ENCODE results near the gene ATG5. TPM values are rescaled to one million over a fixed set of nuclear protein-coding genes. Genes with fewer than 3 reads are reported as not detected.

ATG5 gene
- total RNA-seq, 2 donors from 2014 or later = 21.1 to 26.5 TPM

DNA sequence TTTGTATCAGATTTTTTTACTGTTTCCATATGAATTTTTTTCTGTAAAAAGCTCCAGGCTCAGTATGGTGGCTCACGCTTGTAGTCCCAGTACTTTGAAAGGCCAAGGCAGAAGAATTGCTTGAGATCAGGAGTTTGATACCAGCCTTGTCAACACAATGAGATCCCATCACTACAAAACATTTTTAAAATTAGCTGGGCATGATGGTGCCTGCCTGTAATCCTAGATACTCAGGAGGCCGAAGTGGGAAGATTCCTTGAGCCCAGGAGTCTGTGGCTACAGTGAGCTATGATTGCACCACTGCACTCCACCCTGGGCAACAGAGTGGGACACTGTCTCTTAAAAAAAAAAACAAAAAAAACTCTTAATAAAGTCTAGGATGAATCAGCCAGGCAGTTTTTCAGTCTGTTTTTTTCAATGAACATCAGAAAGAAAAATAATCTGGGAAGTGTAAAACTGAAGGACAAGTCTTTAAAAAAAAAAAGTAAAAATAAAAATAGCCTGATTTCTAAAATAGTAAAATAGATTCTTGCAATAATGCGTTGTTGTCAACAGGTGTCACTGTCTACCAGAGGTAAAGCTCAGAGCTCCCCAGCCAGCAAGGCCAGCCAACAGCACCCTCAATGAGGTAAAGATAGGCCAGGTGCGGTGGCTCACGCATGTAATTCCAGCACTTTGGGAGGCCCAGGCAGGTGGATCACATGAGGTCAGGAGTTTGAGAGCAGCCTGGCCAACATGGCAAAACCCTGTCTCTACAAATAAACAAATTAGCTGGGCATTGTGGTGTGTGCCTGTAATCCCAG lies 9.3 kb upstream of the ATG5 start:
- Histone ChIP-seq H3K36me3 (replicated peaks in 1 of 2; ENCODE audit: insufficient read depth in 1 of 2, low read depth in 2 of 2) (no peaks in the 10 kb centered on the region), H3K27me3 (no peaks in the 10 kb centered on the region), H3K27ac (no peak overlapping the region), H3K9me3 (no peaks in the 10 kb centered on the region), H3K4me1 (peaks cover 4% of the 10 kb centered on the region), H3K4me3 (no peak overlapping the region)
- 12 to 14% methylated on average over 5 of the region's 5 CpGs for WGBS, 2 donors
- intact Hi-C loops (cut with DNase I) = no loop called here
- TF ChIP-seq POLR2A (IDR thresholded peaks at IDR 0.05) = no peak
- TF ChIP-seq, protein P1, sequence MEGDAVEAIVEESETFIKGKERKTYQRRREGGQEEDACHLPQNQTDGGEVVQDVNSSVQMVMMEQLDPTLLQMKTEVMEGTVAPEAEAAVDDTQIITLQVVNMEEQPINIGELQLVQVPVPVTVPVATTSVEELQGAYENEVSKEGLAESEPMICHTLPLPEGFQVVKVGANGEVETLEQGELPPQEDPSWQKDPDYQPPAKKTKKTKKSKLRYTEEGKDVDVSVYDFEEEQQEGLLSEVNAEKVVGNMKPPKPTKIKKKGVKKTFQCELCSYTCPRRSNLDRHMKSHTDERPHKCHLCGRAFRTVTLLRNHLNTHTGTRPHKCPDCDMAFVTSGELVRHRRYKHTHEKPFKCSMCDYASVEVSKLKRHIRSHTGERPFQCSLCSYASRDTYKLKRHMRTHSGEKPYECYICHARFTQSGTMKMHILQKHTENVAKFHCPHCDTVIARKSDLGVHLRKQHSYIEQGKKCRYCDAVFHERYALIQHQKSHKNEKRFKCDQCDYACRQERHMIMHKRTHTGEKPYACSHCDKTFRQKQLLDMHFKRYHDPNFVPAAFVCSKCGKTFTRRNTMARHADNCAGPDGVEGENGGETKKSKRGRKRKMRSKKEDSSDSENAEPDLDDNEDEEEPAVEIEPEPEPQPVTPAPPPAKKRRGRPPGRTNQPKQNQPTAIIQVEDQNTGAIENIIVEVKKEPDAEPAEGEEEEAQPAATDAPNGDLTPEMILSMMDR (IDR thresholded peaks at IDR 0.05) = peak; percentile 55 to 84 (median 73)
- DNase-seq (peak; percentile 58 to 75 (median 72)), ATAC-seq (peak; percentile 81)

DNA sequence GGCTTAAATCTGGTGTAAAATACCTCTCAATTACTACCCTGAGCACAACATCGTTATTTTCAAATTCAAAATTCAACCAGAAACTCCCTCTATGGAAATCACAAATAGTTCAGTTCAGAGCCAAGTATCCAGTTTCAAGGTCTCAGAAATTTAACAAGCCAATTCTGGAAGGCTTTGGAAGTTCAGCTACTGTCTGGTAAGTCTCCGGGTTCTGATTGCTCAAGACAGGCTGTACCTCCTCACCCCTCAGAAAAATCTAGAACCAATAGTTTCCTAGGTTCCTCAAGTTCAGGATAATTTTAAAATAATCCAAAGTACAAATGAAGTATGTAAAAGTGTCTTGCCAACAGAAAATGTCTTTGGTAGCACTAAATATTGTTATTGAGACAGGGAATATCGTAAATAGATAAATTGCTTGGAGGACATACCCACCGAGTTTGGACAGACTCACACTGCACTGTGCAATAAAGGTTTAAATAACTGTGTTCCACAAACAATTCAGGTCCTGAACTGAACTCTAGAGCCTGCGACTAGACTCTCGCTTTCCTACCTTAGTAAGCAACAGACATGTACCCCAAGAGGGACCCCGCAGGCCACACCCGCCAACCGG lies 729 bp downstream of the ATG5 start:
- H3K27me3 ChIP-seq = no peaks in the 10 kb centered on the region
- WGBS, 2 donors = 1 to 2% methylated on average over 9 of the region's 9 CpGs
- no peaks in the 10 kb centered on the region for H3K9me3 ChIP-seq
- H3K4me1 ChIP-seq = peaks cover 17% of the 10 kb centered on the region
- ATAC-seq = peak; percentile 0
- peak overlapping the region; percentile 78 to 97 (median 88) for H3K27ac ChIP-seq
- intact Hi-C loops (cut with DNase I) = no loop called here
- TF ChIP-seq POLR2A (IDR thresholded peaks at IDR 0.05) = no peak
- TF ChIP-seq, protein P1 (IDR thresholded peaks at IDR 0.05) = no peak
- no peak for DNase-seq
- peak overlapping the region; percentile 31 to 55 for H3K4me3 ChIP-seq
- H3K36me3 ChIP-seq (replicated peaks in 1 of 2; ENCODE audit: insufficient read depth in 1 of 2, low read depth in 2 of 2) = no peaks in the 10 kb centered on the region

DNA sequence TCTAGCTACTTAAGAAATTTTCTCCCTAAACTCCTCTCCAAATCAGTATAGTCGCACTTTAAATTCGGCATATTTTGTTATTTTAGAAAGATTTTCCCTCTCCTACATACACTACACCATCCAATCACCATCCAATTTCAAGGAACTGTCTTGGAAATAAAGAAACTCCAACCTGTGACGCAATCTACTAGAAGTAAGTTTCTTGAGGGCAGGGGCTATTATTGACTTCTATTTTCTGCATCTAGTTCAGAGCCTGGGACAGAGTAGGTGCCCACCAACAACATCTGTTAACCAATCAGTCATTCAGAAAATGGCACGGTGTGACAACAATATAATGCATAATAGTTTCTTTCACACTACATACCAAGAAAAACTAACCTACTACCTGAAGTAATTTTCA lies 3.6 kb downstream of the ATG5 start:
- DNase-seq = no peak
- ATAC-seq = no peak
- intact Hi-C loops (cut with DNase I) = no loop called here
- Histone ChIP-seq H3K27me3 (no peaks in the 10 kb centered on the region), H3K4me3 (no peak overlapping the region), H3K27ac (no peak overlapping the region), H3K4me1 (peaks cover 17% of the 10 kb centered on the region), H3K36me3 (replicated peaks in 1 of 2; ENCODE audit: insufficient read depth in 1 of 2, low read depth in 2 of 2) (no peaks in the 10 kb centered on the region), H3K9me3 (no peaks in the 10 kb centered on the region)
- 91 to 99% methylated on average over 4 of the region's 4 CpGs for whole genome bisulfite sequencing, 2 donors
- no peak for TF ChIP-seq POLR2A (IDR thresholded peaks at IDR 0.05)
- TF ChIP-seq, protein P1 (IDR thresholded peaks at IDR 0.05) = no peak

DNA sequence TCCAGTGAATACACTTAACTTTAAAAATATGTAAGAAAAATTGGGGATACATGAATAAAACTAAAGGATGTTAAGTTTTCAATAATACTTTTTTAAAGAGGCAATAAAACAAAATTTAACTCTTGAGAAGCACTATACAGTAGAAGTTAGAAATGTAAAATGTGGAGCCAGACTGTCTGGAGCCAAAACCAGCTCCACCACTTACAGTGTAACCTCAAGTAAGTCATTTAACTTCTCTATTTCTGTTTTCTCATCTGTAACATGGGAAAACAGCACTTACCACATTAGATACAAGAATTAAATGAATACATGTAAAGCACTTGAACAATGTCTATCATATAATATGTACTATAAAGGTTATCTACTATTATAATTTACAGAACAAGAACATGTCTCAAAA lies 6.7 kb downstream of the ATG5 start:
- ATAC-seq (no peak), DNase-seq (no peak)
- Histone ChIP-seq H3K4me1 (peaks cover 9% of the 10 kb centered on the region), H3K27me3 (no peaks in the 10 kb centered on the region), H3K9me3 (no peaks in the 10 kb centered on the region), H3K4me3 (no peak overlapping the region), H3K36me3 (replicated peaks in 1 of 2; ENCODE audit: insufficient read depth in 1 of 2, low read depth in 2 of 2) (peaks cover 0 to 3% of the 10 kb centered on the region in 2 donors), H3K27ac (no peak overlapping the region)
- intact Hi-C loops (cut with DNase I) = no loop called here
- TF ChIP-seq, protein P1 (IDR thresholded peaks at IDR 0.05) = no peak
- no peak for TF ChIP-seq POLR2A (IDR thresholded peaks at IDR 0.05)
